HepG2 (cell line): ENCODE measurements around the gene NEU4. TPM values are rescaled to one million over a fixed set of nuclear protein-coding genes. Genes with fewer than 3 reads are reported as not detected.

Experiments used
- ARID2 ChIP-seq: sonication (generic); formaldehyde crosslinking; IDR thresholded peaks from 2 replicates; pipeline ENCODE4 v1.8.1; 2022; ENCODE audit warnings: mild to moderate bottlenecking, missing genetic modification reagents, borderline replicate concordance
- GATAD2A ChIP-seq: IDR thresholded peaks from 2 replicates; pipeline ENCODE4 v1.6.1; 2016
- HCFC1 ChIP-seq: fragments of 150-350 bp; IDR thresholded peaks from 2 replicates; pipeline ENCODE4 v1.6.1; 2014; ENCODE audit warnings: low read depth, low read length
- HES4 ChIP-seq: sonication (generic); formaldehyde crosslinking; IDR thresholded peaks from 2 replicates; pipeline ENCODE4 v1.9.0; 2021; ENCODE audit warnings: mild to moderate bottlenecking, missing genetic modification reagents, borderline replicate concordance
- HNRNPUL1 ChIP-seq: fragments of 200-400 bp; formaldehyde crosslinking; IDR thresholded peaks from 2 replicates; pipeline ENCODE4 v1.6.1; 2017; ENCODE audit warnings: low read depth, mild to moderate bottlenecking, low read length, moderate library complexity
- JDP2 ChIP-seq: sonication (generic); formaldehyde crosslinking; IDR thresholded peaks from 2 replicates; pipeline ENCODE4 v1.8.1; 2022; ENCODE audit warnings: missing genetic modification reagents, borderline replicate concordance
- NKX3-1 ChIP-seq: sonication (generic); formaldehyde crosslinking; IDR thresholded peaks from 2 replicates; pipeline ENCODE4 v1.5.0; 2020; ENCODE audit warnings: missing genetic modification reagents
- PITX1 ChIP-seq: sonication (generic); formaldehyde crosslinking; IDR thresholded peaks from 2 replicates; pipeline ENCODE4 v1.5.1; 2020; ENCODE audit warnings: mild to moderate bottlenecking, missing genetic modification reagents
- RELA ChIP-seq: sonication (generic); formaldehyde crosslinking; IDR thresholded peaks from 2 replicates; pipeline ENCODE4 v1.4.0; 2020; ENCODE audit warnings: missing genetic modification reagents
- RXRB ChIP-seq: IDR thresholded peaks from 2 replicates; pipeline ENCODE4 v1.6.1; 2016; ENCODE audit warnings: borderline replicate concordance, missing genetic modification reagents, missing compliant biosample characterization
- SIX4 ChIP-seq: sonication (generic); formaldehyde crosslinking; IDR thresholded peaks from 2 replicates; pipeline ENCODE4 v1.4.0; 2020; ENCODE audit warnings: missing genetic modification reagents
- SMAD3 ChIP-seq: sonication (generic); formaldehyde crosslinking; IDR thresholded peaks from 2 replicates; pipeline ENCODE4 v1.4.0; 2020; ENCODE audit warnings: missing genetic modification reagents
- ZNF225 ChIP-seq: sonication (generic); formaldehyde crosslinking; IDR thresholded peaks from 2 replicates; pipeline ENCODE4 v1.4.0; 2020; ENCODE audit warnings: mild to moderate bottlenecking, missing genetic modification reagents
- ZNF296 ChIP-seq: sonication (generic); formaldehyde crosslinking; conservative IDR thresholded peaks from 2 replicates; pipeline ENCODE4 v1.5.0; 2020; ENCODE audit warnings: mild to moderate bottlenecking, missing genetic modification reagents
- ZNF326 ChIP-seq: sonication (generic); formaldehyde crosslinking; IDR thresholded peaks from 2 replicates; pipeline ENCODE4 v1.4.0; 2020; ENCODE audit warnings: missing genetic modification reagents, borderline replicate concordance
- ZNF333 ChIP-seq: sonication (generic); formaldehyde crosslinking; IDR thresholded peaks from 2 replicates; pipeline ENCODE4 v1.4.0; 2020; ENCODE audit warnings: mild to moderate bottlenecking, missing genetic modification reagents, borderline replicate concordance
- ZNF672 ChIP-seq: sonication (generic); formaldehyde crosslinking; IDR thresholded peaks from 2 replicates; pipeline ENCODE4 v1.8.1; 2022; ENCODE audit warnings: missing genetic modification reagents
- ZNF709 ChIP-seq: sonication (generic); formaldehyde crosslinking; IDR thresholded peaks from 2 replicates; pipeline ENCODE4 v1.5.0; 2020; ENCODE audit warnings: mild to moderate bottlenecking, missing genetic modification reagents
- ZNF746 ChIP-seq: sonication (generic); formaldehyde crosslinking; IDR thresholded peaks from 2 replicates; pipeline ENCODE4 v1.8.0; 2022; ENCODE audit warnings: mild to moderate bottlenecking, missing genetic modification reagents
- ZNF766 ChIP-seq: sonication (generic); formaldehyde crosslinking; IDR thresholded peaks from 2 replicates; pipeline ENCODE4 v1.5.0; 2020; ENCODE audit warnings: missing genetic modification reagents, borderline replicate concordance
- ZZZ3 ChIP-seq: sonication (generic); formaldehyde crosslinking; IDR thresholded peaks from 2 replicates; pipeline ENCODE4 v1.4.0; 2020; ENCODE audit warnings: missing genetic modification reagents, mild to moderate bottlenecking, borderline replicate concordance
- polyA plus RNA-seq, 8 experiments: library from polyadenylated mRNA; depleted of rRNA in 3 of 8; stranded (reverse) in 7 of 8; unstranded in 1 of 8; fragments of >200 nt; fragmentation: Illumina TruSeq in 4 of 8; extraction: Trizol in 4 of 8; gene quantifications; 2 replicates each; pipeline versions ENCODE4 v1.2.1 to v1.2.3, GENCODE V29; 2011 to 2016; ENCODE audit warnings: low read depth in 4 of 8, missing spikeins in 1 of 8, mixed read lengths in 1 of 8; ENCODE audit not compliant: insufficient read depth in 1 of 8
- total RNA-seq, 5 experiments: library from RNA; depleted of rRNA; stranded (reverse); fragments of >200 nt; fragmentation: Illumina TruSeq; extraction: Trizol; gene quantifications; 2 replicates each; pipeline ENCODE4 v1.2.3, GENCODE V29; 2016; ENCODE audit warnings: low read depth in 1 of 5
- TF ChIP-seq, protein P1 (sequence below): sonication (generic); formaldehyde crosslinking; conservative IDR thresholded peaks from 2 replicates; pipeline ENCODE4 v1.8.0; 2022; ENCODE audit warnings: low read depth, missing genetic modification reagents
- TF ChIP-seq, protein P2 (sequence below): IDR thresholded peaks from 2 replicates; pipeline ENCODE4 v1.6.1; 2016; ENCODE audit warnings: mild to moderate bottlenecking
- TF ChIP-seq, protein P3 (sequence below): sonication (generic); formaldehyde crosslinking; IDR thresholded peaks from 2 replicates; pipeline ENCODE4 v1.8.0; 2022; ENCODE audit warnings: missing genetic modification reagents, mild to moderate bottlenecking, borderline replicate concordance
- TF ChIP-seq, protein P4 (sequence below): sonication (generic); formaldehyde crosslinking; conservative IDR thresholded peaks from 2 replicates; pipeline ENCODE4 v1.5.0; 2020; ENCODE audit warnings: missing genetic modification reagents

Gene NEU4
- total and polyA plus RNA-seq, 2 of the 13 experiments (the other 11 are each of a cell fraction or from before 2014, with no cell fraction given) = 53.5 to 107 TPM

DNA sequence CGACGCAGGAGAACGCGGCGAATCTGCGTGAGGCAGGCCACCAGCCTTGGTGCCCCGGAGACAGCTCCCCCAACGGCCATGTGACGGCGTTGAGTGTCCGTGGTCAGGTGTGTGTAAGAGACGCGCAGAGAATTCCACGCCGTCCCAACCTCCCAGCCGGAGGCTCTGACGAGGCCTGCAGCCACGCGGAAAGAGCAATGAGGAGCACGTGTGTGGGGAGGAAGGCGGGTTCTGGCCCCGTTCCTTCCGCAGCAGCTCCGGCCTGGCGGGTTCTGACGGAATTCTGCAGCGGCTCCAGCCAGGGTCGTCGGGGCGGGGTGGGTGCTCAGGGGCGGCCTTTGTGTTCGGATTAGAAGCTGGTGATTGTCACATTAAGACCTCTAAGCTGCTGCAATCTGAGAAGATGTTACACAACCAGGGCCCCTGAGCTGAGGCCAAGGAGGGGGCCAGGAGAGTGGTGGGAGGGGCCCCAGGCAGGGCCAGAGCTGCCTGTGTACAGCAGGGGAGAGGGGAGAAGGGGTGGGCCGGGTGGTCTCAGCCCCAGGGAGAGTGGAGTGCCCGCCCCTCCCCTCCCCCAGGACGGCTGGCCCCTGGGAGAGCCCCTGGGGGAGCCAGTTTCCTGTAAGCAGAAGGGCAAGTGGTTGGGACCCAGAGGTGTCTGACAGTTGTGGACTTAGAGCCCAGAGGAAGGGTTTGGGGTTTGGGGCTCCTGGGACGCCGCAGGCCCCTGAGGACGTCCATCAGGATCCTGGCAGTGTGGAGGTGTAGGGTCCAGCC lies 37.5 kb upstream of the NEU4 start (continued):
- TF ChIP-seq, protein P1, sequence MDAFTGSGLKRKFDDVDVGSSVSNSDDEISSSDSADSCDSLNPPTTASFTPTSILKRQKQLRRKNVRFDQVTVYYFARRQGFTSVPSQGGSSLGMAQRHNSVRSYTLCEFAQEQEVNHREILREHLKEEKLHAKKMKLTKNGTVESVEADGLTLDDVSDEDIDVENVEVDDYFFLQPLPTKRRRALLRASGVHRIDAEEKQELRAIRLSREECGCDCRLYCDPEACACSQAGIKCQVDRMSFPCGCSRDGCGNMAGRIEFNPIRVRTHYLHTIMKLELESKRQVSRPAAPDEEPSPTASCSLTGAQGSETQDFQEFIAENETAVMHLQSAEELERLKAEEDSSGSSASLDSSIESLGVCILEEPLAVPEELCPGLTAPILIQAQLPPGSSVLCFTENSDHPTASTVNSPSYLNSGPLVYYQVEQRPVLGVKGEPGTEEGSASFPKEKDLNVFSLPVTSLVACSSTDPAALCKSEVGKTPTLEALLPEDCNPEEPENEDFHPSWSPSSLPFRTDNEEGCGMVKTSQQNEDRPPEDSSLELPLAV (CRISPR knock-in tag) = 0 out of 2 replicates have a peak, but pooled peaks have one; percentile 55
- TF ChIP-seq ZNF333 (CRISPR knock-in tag) (no peak), JDP2 (CRISPR knock-in tag) (peak; percentile 74; the same call in 1 of the 2 replicates), RXRB (no peak), GATAD2A (CRISPR knock-in tag) (peak; percentile 84), HCFC1 (no peak), PITX1 (CRISPR knock-in tag) (peak; percentile 94), ARID2 (CRISPR knock-in tag) (no peak; the same call in 1 of the 2 replicates), ZNF672 (CRISPR knock-in tag) (no peak), ZNF709 (CRISPR knock-in tag) (0 out of 2 replicates have a peak, but pooled peaks have one; percentile 75), SIX4 (peak; percentile 98), NKX3-1 (CRISPR knock-in tag) (peak; percentile 18), RELA (CRISPR knock-in tag) (0 out of 2 replicates have a peak, but pooled peaks have one; percentile 19), ZNF746 (peak; percentile 87), HNRNPUL1 (no peak), ZNF326 (CRISPR knock-in tag) (no peak), ZNF766 (CRISPR knock-in tag) (no peak), SMAD3 (no peak), ZZZ3 (no peak), HES4 (CRISPR knock-in tag) (peak; percentile 98), ZNF296 (0 out of 2 replicates have a peak, but pooled peaks have one; percentile 57), ZNF225 (CRISPR knock-in tag) (peak; percentile 72; the same call in 1 of the 2 replicates)
- TF ChIP-seq, protein P2, sequence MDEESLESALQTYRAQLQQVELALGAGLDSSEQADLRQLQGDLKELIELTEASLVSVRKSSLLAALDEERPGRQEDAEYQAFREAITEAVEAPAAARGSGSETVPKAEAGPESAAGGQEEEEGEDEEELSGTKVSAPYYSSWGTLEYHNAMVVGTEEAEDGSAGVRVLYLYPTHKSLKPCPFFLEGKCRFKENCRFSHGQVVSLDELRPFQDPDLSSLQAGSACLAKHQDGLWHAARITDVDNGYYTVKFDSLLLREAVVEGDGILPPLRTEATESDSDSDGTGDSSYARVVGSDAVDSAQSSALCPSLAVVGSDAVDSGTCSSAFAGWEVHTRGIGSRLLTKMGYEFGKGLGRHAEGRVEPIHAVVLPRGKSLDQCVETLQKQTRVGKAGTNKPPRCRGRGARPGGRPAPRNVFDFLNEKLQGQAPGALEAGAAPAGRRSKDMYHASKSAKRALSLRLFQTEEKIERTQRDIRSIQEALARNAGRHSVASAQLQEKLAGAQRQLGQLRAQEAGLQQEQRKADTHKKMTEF (CRISPR knock-in tag) = peak; percentile 62; the same call in 1 of the 2 replicates
- TF ChIP-seq, protein P3, sequence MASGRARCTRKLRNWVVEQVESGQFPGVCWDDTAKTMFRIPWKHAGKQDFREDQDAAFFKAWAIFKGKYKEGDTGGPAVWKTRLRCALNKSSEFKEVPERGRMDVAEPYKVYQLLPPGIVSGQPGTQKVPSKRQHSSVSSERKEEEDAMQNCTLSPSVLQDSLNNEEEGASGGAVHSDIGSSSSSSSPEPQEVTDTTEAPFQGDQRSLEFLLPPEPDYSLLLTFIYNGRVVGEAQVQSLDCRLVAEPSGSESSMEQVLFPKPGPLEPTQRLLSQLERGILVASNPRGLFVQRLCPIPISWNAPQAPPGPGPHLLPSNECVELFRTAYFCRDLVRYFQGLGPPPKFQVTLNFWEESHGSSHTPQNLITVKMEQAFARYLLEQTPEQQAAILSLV (CRISPR knock-in tag) = 0 out of 2 replicates have a peak, but pooled peaks have one; percentile 50
- TF ChIP-seq, protein P4, sequence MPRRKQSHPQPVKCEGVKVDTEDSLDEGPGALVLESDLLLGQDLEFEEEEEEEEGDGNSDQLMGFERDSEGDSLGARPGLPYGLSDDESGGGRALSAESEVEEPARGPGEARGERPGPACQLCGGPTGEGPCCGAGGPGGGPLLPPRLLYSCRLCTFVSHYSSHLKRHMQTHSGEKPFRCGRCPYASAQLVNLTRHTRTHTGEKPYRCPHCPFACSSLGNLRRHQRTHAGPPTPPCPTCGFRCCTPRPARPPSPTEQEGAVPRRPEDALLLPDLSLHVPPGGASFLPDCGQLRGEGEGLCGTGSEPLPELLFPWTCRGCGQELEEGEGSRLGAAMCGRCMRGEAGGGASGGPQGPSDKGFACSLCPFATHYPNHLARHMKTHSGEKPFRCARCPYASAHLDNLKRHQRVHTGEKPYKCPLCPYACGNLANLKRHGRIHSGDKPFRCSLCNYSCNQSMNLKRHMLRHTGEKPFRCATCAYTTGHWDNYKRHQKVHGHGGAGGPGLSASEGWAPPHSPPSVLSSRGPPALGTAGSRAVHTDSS (CRISPR knock-in tag) = 0 out of 2 replicates have a peak, but pooled peaks have one; percentile 72
